ENCODE measurements around the gene PEX13.

The PEX13 gene

GRCh38 chr2:61085883-61086282 lies 68.4 kb downstream of the PEX13 start:
- DNase-seq, result no peak

GRCh38 chr2:61089797-61090196 lies 72.3 kb downstream of the PEX13 start:
- no peak for DNase-seq

GRCh38 chr2:61090386-61090921 lies 72.9 kb downstream of the PEX13 start:
- no peak for DNase-seq

- DNase-seq, result no peak
These were observed 74.0 kb downstream of the PEX13 start for GRCh38 chr2:61091485-61091884.

- no peak for DNase-seq
These were observed 78.9 kb downstream of the PEX13 start for GRCh38 chr2:61096438-61096837.

- DNase-seq, result no peak
These were observed 83.3 kb downstream of the PEX13 start for GRCh38 chr2:61100801-61101200.
